Thymus (tissue), 11 donors: ENCODE data around the gene IQCK. TPM values are rescaled to one million over a fixed set of nuclear protein-coding genes. Genes with fewer than 3 reads are reported as not detected.

Experiments used
- DNase-seq, 9 donors: peaks; one replicate each; pipeline ENCODE4 v3.0.0-alpha.2; 2013; ENCODE audit warnings: low spot score in 9 of 9, low read depth in 6 of 9, missing footprints in 1 of 9
- H3K27ac ChIP-seq, 2 donors: one replicate each; pipeline ENCODE4 v1.5.1; 2013; ENCODE audit warnings: control low read depth in 1 of 2, low read depth in 1 of 2, low read length in 1 of 2, mild to moderate bottlenecking in 1 of 2, moderate library complexity in 1 of 2
- H3K27me3 ChIP-seq, 2 donors: one replicate each; pipeline ENCODE4 v1.5.1; 2013; ENCODE audit warnings: low read length in 1 of 2; ENCODE audit not compliant: control insufficient read depth in 2 of 2, insufficient read depth in 1 of 2
- H3K36me3 ChIP-seq, 2 donors: one replicate each; pipeline ENCODE4 v1.5.1; 2013; ENCODE audit warnings: low read length in 1 of 2, mild to moderate bottlenecking in 1 of 2, moderate library complexity in 1 of 2; ENCODE audit not compliant: control insufficient read depth in 2 of 2, insufficient read depth in 2 of 2
- H3K4me1 ChIP-seq, 2 donors: one replicate each; pipeline ENCODE4 v1.5.1; 2013; ENCODE audit warnings: low read length in 2 of 2; ENCODE audit not compliant: control insufficient read depth in 2 of 2, insufficient read depth in 2 of 2
- H3K4me3 ChIP-seq, 2 donors: one replicate each; pipeline ENCODE4 v1.5.1; 2013; ENCODE audit warnings: low read length in 2 of 2, control low read depth in 1 of 2, mild to moderate bottlenecking in 1 of 2
- H3K9me3 ChIP-seq, 2 donors: one replicate each; pipeline ENCODE4 v1.5.1; 2013; ENCODE audit warnings: low read length in 1 of 2, mild to moderate bottlenecking in 1 of 2; ENCODE audit not compliant: control insufficient read depth in 2 of 2, insufficient read depth in 1 of 2
- WGBS: extraction: QIAGEN DNeasy Blood & Tissue Kit; methylation state at CpG from one replicate; pipeline ENCODE4 v1.1.7; 2013; 5-methylcytosine and 5-hydroxymethylcytosine counted together
- polyA plus RNA-seq: library from polyadenylated mRNA; stranded (reverse); fragments of 200-250 nt; gene quantifications from one replicate; pipeline ENCODE4 v1.2.3, GENCODE V29; 2013
- total RNA-seq: library from RNA; stranded (reverse); fragments of 120-200 nt; gene quantifications from one replicate; pipeline ENCODE4 v1.2.4, GENCODE V29; 2013
- donor health status: healthy.

The IQCK gene
- total and polyA plus RNA-seq, 2 donors: 3.7 to 10.2 TPM

- H3K9me3 ChIP-seq: no peaks in the 10 kb centered on the region
- H3K27ac ChIP-seq: no peak overlapping the region
- no peak overlapping the region for H3K4me3 ChIP-seq
- H3K4me1 ChIP-seq: no peaks in the 10 kb centered on the region
- no peaks in the 10 kb centered on the region for H3K36me3 ChIP-seq
- H3K27me3 ChIP-seq: no peaks in the 10 kb centered on the region
- 95% methylated on average over 3 of the region's 3 CpGs for WGBS
- no peak for DNase-seq
These were observed 123.1 kb downstream of the IQCK start for GRCh38 chr16:19841184-19841583.

GRCh38 chr16:19842426-19843157 is 124.5 kb downstream of the IQCK start:
- no peak overlapping the region for H3K4me3 ChIP-seq
- H3K9me3 ChIP-seq: no peaks in the 10 kb centered on the region
- no peaks in the 10 kb centered on the region for H3K36me3 ChIP-seq

GRCh38 chr16:19843371-19843770 is 125.3 kb downstream of the IQCK start:
- 97% methylated on average over 1 of the region's 1 CpG for WGBS
- Histone ChIP-seq H3K9me3 (no peaks in the 10 kb centered on the region), H3K36me3 (no peaks in the 10 kb centered on the region), H3K27ac (no peak overlapping the region), H3K27me3 (no peaks in the 10 kb centered on the region), H3K4me1 (no peaks in the 10 kb centered on the region), H3K4me3 (no peak overlapping the region)
- DNase-seq: no peak

More at GRCh38 chr16:19842426-19843157, 124.5 kb downstream of the IQCK start:
- Histone ChIP-seq H3K27me3 (no peaks in the 10 kb centered on the region), H3K27ac (no peak overlapping the region), H3K4me1 (no peaks in the 10 kb centered on the region)
- 86% methylated on average over 6 of the region's 6 CpGs for WGBS
- no peak for DNase-seq

GRCh38 chr16:19844945-19845641 is 127.0 kb downstream of the IQCK start:
- H3K36me3 ChIP-seq: no peaks in the 10 kb centered on the region
- no peak for DNase-seq
- no peak overlapping the region for H3K27ac ChIP-seq
- 98% methylated on average over 11 of the region's 11 CpGs for WGBS
- H3K9me3 ChIP-seq: no peaks in the 10 kb centered on the region
- no peak overlapping the region for H3K4me3 ChIP-seq
- H3K27me3 ChIP-seq: no peaks in the 10 kb centered on the region
- no peaks in the 10 kb centered on the region for H3K4me1 ChIP-seq

- Histone ChIP-seq H3K4me3 (no peak overlapping the region), H3K9me3 (no peaks in the 10 kb centered on the region), H3K4me1 (no peaks in the 10 kb centered on the region), H3K27me3 (no peaks in the 10 kb centered on the region), H3K27ac (no peak overlapping the region), H3K36me3 (no peaks in the 10 kb centered on the region)
- WGBS: 97% methylated on average over 5 of the region's 5 CpGs
- DNase-seq: no peak
These were observed 128.4 kb downstream of the IQCK start for GRCh38 chr16:19846436-19846835.

- 92% methylated on average over 3 of the region's 3 CpGs for WGBS
- Histone ChIP-seq H3K27me3 (no peaks in the 10 kb centered on the region), H3K4me1 (no peaks in the 10 kb centered on the region), H3K36me3 (no peaks in the 10 kb centered on the region), H3K9me3 (no peaks in the 10 kb centered on the region), H3K4me3 (no peak overlapping the region), H3K27ac (no peak overlapping the region)
- DNase-seq: no peak
These were observed 130.7 kb downstream of the IQCK start for GRCh38 chr16:19848756-19849155.

GRCh38 chr16:19850131-19850817 is 132.2 kb downstream of the IQCK start:
- no peaks in the 10 kb centered on the region for H3K36me3 ChIP-seq
- 92% methylated on average over 11 of the region's 11 CpGs for WGBS

GRCh38 chr16:19851476-19851875 is 133.4 kb downstream of the IQCK start:
- no peaks in the 10 kb centered on the region for H3K9me3 ChIP-seq
- no peak for DNase-seq
- H3K4me1 ChIP-seq: no peaks in the 10 kb centered on the region
- no peaks in the 10 kb centered on the region for H3K27me3 ChIP-seq
- no peak overlapping the region for H3K4me3 ChIP-seq
- WGBS: 93% methylated on average over 7 of the region's 7 CpGs
- no peaks in the 10 kb centered on the region for H3K36me3 ChIP-seq
- no peak overlapping the region for H3K27ac ChIP-seq

More at GRCh38 chr16:19850131-19850817, 132.2 kb downstream of the IQCK start:
- Histone ChIP-seq H3K9me3 (no peaks in the 10 kb centered on the region), H3K27ac (no peak overlapping the region), H3K4me3 (no peak overlapping the region), H3K27me3 (no peaks in the 10 kb centered on the region), H3K4me1 (no peaks in the 10 kb centered on the region)
- DNase-seq: no peak

- Histone ChIP-seq H3K36me3 (no peaks in the 10 kb centered on the region), H3K27ac (no peak overlapping the region), H3K4me1 (no peaks in the 10 kb centered on the region), H3K4me3 (no peak overlapping the region), H3K27me3 (no peaks in the 10 kb centered on the region), H3K9me3 (no peaks in the 10 kb centered on the region)
- no peak for DNase-seq
- WGBS: 93% methylated on average over 8 of the region's 8 CpGs
These were observed 135.2 kb downstream of the IQCK start for GRCh38 chr16:19853132-19853741.
